GM21526 (cell line): ENCODE measurements around the gene CDK19.
A peak's percentile ranks its signal among the peaks of the same experiment; 100 is the strongest.
"Not testable (repeated sequence)": the region's sequence is repeated elsewhere in the genome, so short reads cannot be mapped to it uniquely, and the experiment has no call there.

Experiments
- ATAC-seq: cut with Tn5 transposase; IDR thresholded peaks from one replicate; pipeline ENCODE4 v1.9.1; 2021; ENCODE audit warnings: moderate library complexity; ENCODE audit not compliant: unreplicated experiment, low FRiP score

Gene CDK19

GRCh38 chr6:110815411-110816409 lies at the start of gene CDK19:
CDK19 (minus strand) TSS chr6:110815469; CDS start chr6:110815136, 333 bp downstream.
- ATAC-seq, result peak; percentile 74

DNA sequence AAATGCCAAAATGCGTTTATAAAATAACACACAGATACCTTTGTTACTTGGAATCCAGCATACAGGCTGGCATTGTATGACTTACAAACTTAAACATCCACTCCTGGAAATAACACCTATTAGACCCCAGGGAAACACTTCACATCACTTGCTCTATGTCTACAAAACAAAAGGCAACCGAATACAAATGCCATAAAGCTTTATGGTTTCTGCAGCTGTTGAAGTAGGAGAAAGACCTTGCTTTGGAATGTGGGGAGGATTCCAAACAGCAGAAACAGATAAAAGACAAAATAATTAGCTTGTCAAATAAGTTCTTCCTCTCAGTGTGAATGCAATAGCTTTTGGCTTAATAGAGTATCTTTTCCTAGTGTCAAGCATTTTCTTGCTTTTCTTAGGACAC lies 49.6 kb upstream of the CDK19 start:
- no peak for ATAC-seq

DNA sequence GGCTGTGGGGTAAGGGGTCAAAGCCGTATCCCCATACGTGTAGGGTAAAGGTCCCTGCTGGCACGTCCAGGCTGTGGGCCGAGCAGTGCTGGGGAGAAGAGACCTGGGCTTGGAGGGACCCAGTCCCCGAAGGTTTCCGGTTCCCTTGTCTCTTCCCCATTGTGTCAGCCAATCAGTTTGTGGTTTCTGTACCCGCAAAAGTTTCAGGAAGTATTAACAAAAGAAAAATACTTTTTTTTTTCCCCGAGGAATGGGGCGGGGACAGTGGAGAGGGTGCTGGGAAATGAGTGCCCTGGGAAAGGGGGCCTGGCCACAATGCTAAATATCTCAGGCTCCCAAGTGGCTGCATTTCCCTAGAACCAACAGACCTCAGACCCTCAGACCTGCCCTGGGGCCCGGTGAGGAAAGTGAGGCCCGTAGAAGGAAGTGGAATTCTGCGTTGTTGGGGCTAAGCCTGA lies 44.1 kb upstream of the CDK19 start:
- no peak for ATAC-seq

GRCh38 chr6:110858562-110859214 lies 43.4 kb upstream of the CDK19 start:
- no peak for ATAC-seq

- ATAC-seq, result no peak
Observed at GRCh38 chr6:110858016-110858415, 42.7 kb upstream of the CDK19 start.

- ATAC-seq, result no peak
Observed at GRCh38 chr6:110856296-110856695, 41.0 kb upstream of the CDK19 start.

GRCh38 chr6:110853754-110854477 lies 38.6 kb upstream of the CDK19 start:
- ATAC-seq, result no peak

DNA sequence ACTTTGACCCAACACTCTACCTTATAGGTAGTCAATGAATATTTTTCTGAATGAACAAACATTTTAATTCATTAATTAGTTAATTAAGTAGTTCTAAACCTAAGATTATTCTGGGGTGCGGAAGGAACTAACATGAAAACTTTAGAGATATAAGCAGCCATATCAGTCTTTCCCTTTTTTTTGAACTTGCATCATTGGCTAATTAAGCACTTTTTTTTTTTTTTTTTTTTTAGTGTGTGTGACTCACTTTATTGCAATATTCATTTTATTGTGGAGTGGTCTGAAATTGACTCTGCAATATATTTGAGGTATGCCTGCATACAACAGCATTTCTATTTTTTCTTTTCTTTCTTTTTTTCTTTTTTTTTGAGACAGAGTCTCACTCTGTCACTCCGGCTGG lies 37.5 kb upstream of the CDK19 start:
- no peak for ATAC-seq

DNA sequence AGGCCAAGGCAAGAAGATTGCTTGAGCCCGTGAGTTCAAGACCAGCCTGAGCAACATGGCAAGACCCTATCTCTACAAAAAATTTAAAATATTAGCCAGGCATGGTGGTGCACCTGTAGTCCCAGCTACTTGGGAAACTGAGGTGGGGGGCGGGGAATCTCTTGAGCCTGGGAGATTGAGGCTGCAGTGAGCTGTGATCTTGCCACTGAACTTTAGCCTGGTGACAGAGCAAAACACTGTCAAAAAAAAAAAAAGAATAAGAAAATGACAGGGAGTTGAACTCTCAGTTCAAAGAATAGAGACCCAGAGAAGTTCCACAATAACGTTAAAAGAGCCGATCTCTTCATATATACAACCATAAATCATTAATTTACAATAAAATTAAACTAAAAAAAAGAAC lies 34.5 kb upstream of the CDK19 start:
- no peak for ATAC-seq

GRCh38 chr6:110841266-110841665 lies 26.0 kb upstream of the CDK19 start:
- ATAC-seq, result no peak

GRCh38 chr6:110835751-110836150 lies 20.5 kb upstream of the CDK19 start:
- not testable (repeated sequence) for ATAC-seq

- no peak for ATAC-seq
Observed at GRCh38 chr6:110833831-110834230, 18.6 kb upstream of the CDK19 start.

DNA sequence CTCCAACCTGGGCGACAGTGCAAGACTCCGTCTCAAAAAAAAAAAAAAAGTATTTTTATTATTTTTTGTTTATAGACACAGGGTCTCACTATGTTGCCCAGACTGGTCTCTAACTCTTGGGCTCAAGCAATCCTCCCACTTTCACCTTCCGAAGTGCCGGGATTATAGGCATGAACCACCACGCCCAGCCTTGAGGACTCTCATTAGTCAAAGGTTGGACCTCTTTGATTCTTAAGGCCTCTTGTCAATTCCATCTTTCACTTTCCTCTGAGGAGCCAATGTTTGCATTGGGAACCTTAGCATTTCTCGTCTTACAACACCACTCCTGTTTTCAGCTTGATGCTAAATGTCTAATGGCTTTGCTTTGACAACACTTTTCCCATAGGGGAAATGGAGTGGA lies 16.1 kb upstream of the CDK19 start:
- no peak for ATAC-seq

DNA sequence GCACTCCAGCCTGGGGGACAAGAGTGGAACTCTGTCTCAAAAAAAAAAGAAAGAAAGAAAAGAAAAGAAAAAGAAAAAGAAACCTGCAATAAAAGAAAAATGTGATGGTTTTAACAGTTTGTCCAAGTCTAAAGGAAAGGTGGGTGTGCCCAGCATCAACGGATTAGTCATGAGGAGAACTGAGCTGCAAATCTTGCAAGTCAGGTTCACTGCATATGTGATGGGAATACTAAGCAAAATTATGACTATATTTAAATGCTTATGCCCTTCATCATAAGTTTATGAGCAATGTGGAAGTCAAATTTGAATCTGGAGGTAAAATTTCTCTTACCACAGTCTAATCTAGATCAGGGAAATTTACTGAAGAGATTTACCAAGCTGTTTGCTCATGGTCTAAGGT lies 13.1 kb upstream of the CDK19 start:
- ATAC-seq, result no peak

- no peak for ATAC-seq
Observed at GRCh38 chr6:110826236-110827129, 11.2 kb upstream of the CDK19 start.

- no peak for ATAC-seq
Observed at GRCh38 chr6:110823146-110823545, 7.9 kb upstream of the CDK19 start.

DNA sequence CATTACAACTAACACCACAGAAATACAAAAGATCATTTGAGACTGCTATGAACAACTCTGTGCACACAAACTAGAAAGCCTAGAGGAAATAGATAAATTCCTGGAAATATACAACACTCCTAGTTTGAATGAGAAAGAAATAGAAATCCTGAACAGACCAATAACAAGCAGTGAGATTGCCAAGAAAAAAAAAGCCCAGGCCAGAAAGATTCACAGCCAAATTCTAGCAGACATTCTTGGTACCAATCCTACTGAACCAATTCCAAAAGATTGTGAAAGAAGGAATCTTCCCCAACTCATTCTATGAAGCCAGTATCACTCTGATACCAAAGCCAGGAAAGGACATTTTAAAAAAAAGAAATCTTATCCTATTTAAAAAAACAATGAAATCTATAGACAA lies 7.0 kb upstream of the CDK19 start:
- no peak for ATAC-seq

- no peak for ATAC-seq
Observed at GRCh38 chr6:110816677-110817076, 1.4 kb upstream of the CDK19 start.

GRCh38 chr6:110815015-110815410 lies 256 bp downstream of the CDK19 start:
- no peak for ATAC-seq
